GM21576 (cell line): ENCODE results near the gene CFAP99.

ENCODE experiments used
- ATAC-seq: cut with Tn5 transposase; IDR thresholded peaks from one replicate; pipeline ENCODE4 v1.9.1; 2021; ENCODE audit warnings: mild to moderate bottlenecking, moderate library complexity; ENCODE audit not compliant: unreplicated experiment

The CFAP99 gene

DNA sequence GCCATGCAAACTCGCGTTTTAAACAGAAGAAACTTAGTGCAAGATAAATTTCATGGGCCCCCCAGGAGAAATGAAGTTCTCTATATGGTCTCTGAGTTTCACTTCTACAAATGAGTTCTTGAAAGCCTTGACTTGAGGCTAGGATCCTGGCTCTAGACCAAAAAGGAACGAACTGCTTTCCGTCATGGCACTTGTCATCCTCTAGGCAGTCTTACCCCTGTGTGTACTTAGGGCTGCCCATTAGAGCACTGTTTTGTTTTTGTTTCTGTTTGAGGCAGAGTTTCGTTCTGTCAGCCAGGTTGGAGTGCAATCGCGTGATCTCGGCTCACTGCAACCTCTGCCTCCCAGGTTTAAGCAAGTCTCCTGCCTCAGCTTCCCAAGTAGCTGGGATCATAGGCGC lies 79.2 kb downstream of the CFAP99 start:
- peak; percentile 89 for ATAC-seq

DNA sequence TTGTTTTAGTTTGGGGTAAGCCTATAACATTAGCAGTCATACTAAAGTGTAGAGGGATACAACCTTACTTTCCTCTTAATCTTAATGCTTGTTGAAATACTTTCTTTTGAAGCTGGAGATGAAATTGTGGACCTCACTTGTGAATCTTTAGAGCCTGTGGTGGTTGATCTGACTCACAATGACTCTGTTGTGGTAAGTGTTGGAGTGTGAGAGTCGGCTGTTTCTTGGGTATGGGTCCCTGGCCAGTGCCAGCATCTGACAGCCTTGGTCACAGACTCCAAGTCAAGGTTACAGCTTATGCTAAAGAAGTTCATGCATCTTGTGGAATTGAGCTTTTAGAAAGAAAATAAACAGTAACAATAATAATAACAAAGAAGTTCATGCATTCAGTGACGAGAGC lies 81.8 kb downstream of the CFAP99 start:
- ATAC-seq, result no peak

DNA sequence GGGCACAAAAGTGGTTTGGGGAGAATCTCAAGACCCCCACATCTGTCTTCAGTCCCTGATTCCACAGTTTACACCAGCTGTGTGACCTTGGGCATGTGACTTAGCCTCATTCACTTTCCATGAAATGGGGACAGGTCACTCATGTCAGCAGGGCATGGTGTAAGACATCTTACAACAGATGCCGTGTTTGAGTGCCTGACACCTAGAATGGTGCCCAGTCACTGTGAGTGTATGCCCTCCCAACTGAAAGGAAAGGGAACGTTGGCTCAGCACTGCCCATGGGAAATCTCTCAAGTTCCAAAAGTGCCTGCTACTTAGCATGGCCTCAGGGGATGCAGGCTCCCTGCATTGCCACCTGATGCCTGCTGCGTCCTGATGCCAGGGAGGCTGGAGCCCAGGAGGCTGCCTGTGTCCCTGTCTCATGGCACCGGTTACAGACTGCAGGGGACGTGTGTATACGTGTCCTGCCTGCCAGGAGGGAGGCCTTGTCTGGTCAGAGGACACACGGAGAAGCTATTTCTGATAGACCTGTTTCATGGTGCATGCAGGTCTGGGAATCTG lies 82.4 kb downstream of the CFAP99 start:
- ATAC-seq, result no peak

DNA sequence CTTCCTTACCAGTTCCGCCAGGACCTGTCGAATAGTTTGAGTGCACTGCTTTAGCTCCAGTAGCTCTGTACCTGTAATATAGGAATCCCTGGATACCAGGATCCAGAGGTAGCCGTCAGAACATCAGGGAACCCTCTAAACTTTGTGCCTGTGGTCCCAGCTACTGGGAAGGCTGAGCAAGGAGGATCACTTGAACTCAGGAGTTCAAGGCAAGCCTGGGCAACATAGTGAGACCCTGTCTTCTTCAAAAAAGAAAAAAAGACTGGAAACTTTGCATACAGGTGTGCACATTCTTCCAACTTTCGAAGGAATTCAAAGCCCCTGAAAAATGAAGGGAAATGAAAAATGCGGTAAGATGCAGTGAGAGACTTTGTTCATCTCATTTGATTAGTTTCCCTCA lies 85.1 kb downstream of the CFAP99 start:
- ATAC-seq, result no peak

DNA sequence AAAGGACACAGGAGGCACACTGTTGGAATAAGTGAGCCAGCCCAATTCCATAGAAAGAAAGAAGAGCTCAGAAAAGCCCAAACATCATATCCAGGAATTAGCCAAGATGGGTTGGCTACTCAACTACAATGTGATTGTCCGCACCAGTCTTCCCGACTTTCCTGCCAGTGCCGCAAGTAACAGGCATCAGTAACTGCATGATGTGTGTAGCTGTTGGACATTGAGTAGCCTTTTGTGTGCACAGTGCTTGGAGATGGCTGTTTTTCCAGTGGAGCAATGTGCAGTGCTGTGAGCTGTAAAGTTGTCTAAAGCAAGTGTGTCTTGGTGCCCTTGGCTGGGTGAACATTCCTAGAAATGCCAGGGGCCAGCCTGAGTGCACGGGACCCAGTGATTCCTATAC lies 88.5 kb downstream of the CFAP99 start:
- ATAC-seq, result no peak

DNA sequence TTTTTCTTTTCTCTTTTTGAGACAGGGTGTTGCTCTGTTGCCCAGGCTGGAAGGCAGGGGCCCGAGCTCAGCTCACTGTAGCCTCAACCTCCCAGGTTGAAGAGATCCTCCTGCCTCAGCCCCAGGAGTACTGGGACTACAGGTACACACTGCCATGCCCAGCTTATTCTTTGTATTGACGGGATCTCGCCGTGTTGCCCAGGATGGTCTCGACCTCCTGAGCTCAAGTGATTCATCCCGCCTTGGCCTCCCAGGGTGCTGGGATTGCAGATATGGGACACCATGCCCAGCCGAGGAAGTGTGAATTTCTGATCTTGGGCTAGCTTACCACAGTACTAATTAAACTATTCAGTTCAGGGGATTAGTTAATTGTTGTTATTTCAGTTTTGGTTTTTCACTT lies 89.1 kb downstream of the CFAP99 start:
- no peak for ATAC-seq

DNA sequence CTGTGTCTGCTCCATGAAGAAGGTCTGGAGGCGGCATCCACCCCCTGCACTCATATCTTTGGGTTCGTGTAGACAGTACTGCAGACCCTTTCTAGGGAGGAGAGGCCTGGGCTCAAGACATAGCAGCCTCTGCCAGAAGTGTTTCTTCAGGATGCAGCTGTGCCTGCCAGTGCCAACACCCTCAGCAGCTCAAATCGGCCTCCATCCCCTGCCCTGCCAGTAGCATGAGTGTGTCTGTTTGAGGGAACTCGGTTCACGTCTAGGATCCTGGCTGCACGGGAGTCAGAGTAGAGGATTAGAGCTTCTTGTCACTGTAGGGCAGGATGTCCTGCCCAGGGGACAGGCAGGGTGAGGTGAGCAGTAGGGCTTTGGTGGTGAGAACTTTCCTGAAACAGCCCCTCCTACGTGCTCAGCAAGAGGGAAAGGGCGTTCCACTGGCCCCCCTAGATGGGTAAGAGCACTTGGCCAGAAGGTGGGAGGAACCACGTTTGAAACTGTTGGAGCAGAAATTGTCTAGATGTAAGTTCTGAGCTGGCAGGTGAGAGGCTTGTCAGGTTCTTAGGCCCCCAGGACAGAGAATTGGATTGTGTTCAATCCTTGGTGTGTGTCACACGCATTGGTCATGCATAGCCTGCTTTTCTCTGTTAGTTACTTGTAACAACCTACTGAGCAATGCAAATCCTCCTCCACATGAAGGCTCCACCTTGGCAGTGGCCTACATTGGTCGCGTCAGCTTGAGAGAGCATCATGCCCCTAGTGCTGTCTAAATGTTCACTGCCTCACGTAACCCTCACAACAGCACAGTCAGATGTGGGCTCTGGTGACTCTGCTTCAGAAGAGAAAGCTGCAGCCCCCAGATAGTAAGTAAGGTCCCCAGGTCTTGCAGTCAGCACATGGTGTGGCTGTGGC lies 91.8 kb downstream of the CFAP99 start:
- ATAC-seq, result no peak

DNA sequence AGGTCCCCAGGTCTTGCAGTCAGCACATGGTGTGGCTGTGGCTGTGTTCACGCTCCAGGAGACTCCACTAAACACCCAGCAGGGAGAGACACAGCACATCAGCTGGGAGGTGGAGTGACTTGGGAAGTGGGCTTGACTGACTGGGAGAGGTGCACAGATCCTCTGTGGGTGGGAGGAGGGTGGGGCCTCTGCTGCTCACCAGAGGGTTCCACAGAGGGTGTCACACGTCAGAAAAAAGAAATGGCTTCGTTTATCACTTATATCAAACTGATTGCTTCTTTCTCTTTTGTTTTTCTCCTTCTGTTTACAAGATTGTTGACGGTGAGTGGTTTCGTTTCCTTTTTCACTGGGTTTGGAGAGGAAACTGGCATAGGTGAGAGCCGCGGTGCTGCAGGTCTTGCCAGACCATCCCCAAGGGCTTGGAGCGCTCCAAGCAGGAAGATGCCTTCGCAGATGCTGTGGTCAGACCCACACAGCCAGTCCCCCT lies 92.9 kb downstream of the CFAP99 start:
- no peak for ATAC-seq
